Endodermal cell (in vitro differentiated cells): Measurements from ENCODE around the gene PCBP2. TPM values are rescaled to one million over a fixed set of nuclear protein-coding genes. Genes with fewer than 3 reads are reported as not detected.

Source experiments
- DNase-seq: peaks from one replicate; pipeline ENCODE4 v3.0.0-alpha.2; 2017
- H3K27ac ChIP-seq: 2 replicates; pipeline ENCODE4 v1.5.1; 2013; ENCODE audit warnings: mild to moderate bottlenecking, low read depth, low read length, moderate library complexity
- H3K27me3 ChIP-seq: 2 replicates; pipeline ENCODE4 v1.6.1; 2013; ENCODE audit warnings: mild to moderate bottlenecking, low read length, moderate library complexity; ENCODE audit not compliant: insufficient read depth, control insufficient read depth, poor library complexity, severe bottlenecking
- H3K36me3 ChIP-seq: 2 replicates; pipeline ENCODE4 v1.7.0; 2013; ENCODE audit warnings: mild to moderate bottlenecking, low read length, moderate library complexity; ENCODE audit not compliant: control insufficient read depth, insufficient read depth
- H3K4me1 ChIP-seq: one replicate; pipeline ENCODE4 v1.7.0; 2013; ENCODE audit warnings: low read length; ENCODE audit not compliant: control insufficient read depth, insufficient read depth
- H3K4me3 ChIP-seq: 2 replicates; pipeline ENCODE4 v1.5.1; 2013; ENCODE audit warnings: mild to moderate bottlenecking, low read length, moderate library complexity
- H3K9ac ChIP-seq: 2 replicates; pipeline ENCODE4 v1.6.1; 2013; ENCODE audit warnings: mild to moderate bottlenecking, low read length, moderate library complexity; ENCODE audit not compliant: poor library complexity, severe bottlenecking; ENCODE audit errors: extremely low read depth
- H3K9me3 ChIP-seq: 2 replicates; pipeline ENCODE4 v1.6.1; 2013; ENCODE audit warnings: mild to moderate bottlenecking, low read length, moderate library complexity; ENCODE audit not compliant: control insufficient read depth
- H3K27ac Mint-ChIP-seq: 2 replicates; pipeline ENCODE4 v1.8.0; 2020; ENCODE audit warnings: mixed read lengths
- H3K27me3 Mint-ChIP-seq: 2 replicates; pipeline ENCODE4 v1.8.0; 2021; ENCODE audit warnings: mild to moderate bottlenecking, mixed read lengths; ENCODE audit not compliant: insufficient read depth
- H3K36me3 Mint-ChIP-seq: 2 replicates; pipeline ENCODE4 v1.8.0; 2020; ENCODE audit warnings: low read depth, mixed read lengths
- H3K4me1 Mint-ChIP-seq: 2 replicates; pipeline ENCODE4 v1.8.0; 2020; ENCODE audit warnings: mixed read lengths
- H3K4me3 Mint-ChIP-seq: 2 replicates; pipeline ENCODE4 v1.8.0; 2020; ENCODE audit warnings: mild to moderate bottlenecking, moderate library complexity, mixed read lengths
- H3K9me3 Mint-ChIP-seq: 2 replicates; pipeline ENCODE4 v1.8.0; 2020; ENCODE audit warnings: mild to moderate bottlenecking, mixed read lengths
- CTCF ChIP-seq: fragments of 200-600 bp; sonication (generic); conservative IDR thresholded peaks from 2 replicates; pipeline ENCODE4 v1.5.0; 2021; ENCODE audit warnings: antibody characterized with exemption, mild to moderate bottlenecking
- WGBS, 2 experiments: methylation state at CpG; one replicate each; pipeline versions ENCODE4 v1.1.5 to v1.1.7; 2013; ENCODE audit warnings: missing lambda C conversion rate in 2 of 2, mixed read lengths in 1 of 2; ENCODE audit not compliant: insufficient coverage in 1 of 2, insufficient read length in 1 of 2; 5-methylcytosine and 5-hydroxymethylcytosine counted together
- total RNA-seq, 2 donors: library from RNA; stranded (reverse); fragmentation: NEBNext Ultra II Directional in 1 of 2; extraction: Animal tissue kit (Norgen Biotek cat#: 25700) in 1 of 2; gene quantifications; 2 replicates in 1 of 2; 3 replicates in 1 of 2; pipeline ENCODE4 v1.2.1, GENCODE V29; 2021

Gene PCBP2
- total RNA-seq, 2 donors from 2014 or later: 1,281 to 1,338 TPM

- no peaks in the 10 kb centered on the region for H3K36me3 ChIP-seq
- H3K27ac ChIP-seq: no peak overlapping the region
- H3K9me3 ChIP-seq: no peaks in the 10 kb centered on the region
- H3K27me3 ChIP-seq: no peaks in the 10 kb centered on the region
- H3K4me3 ChIP-seq: no peak overlapping the region
- peak; percentile 43 for DNase-seq
- Mint-ChIP-seq H3K36me3 (no peaks in the 10 kb centered on the region), H3K27ac (no peak overlapping the region), H3K4me1 (peaks cover 44% of the 10 kb centered on the region), H3K27me3 (peaks cover 2% of the 10 kb centered on the region), H3K4me3 (no peak overlapping the region), H3K9me3 (no peaks in the 10 kb centered on the region)
- no peak overlapping the region for H3K9ac ChIP-seq
- TF ChIP-seq CTCF: no peak
- H3K4me1 ChIP-seq: peaks cover 23% of the 10 kb centered on the region
- WGBS, 2 experiments: 93 to 96% methylated on average over 2 to 3 of the region's 3 CpGs
Measured at GRCh38 chr12:53497461-53497860, 45.6 kb downstream of the PCBP2 start.

DNA sequence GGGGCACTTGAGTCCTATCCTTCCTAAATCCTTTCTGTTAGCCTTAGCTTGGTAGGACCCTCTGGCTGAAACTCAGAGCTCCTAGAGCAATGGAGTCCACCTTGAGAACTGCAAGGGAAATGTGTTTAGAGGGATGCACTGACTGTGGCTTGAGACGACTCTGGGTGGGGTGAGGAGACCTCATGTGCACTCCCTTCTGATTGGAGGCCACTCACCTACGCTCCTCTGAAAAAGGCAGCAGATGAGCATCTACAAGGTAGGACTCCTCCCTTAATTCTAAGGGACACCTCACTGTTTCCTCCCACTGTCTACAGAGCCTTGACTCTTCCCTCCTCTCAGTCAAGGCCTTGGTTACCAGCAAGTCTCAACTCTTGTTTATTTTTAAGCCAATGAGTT lies 46.3 kb downstream of the PCBP2 start:
- WGBS, 2 experiments: 84% methylated on average over 2 of the region's 2 CpGs; no CpG with 5 or more reads in 1 of the 2 experiments
- Mint-ChIP-seq H3K4me1 (peaks cover 43% of the 10 kb centered on the region), H3K4me3 (peak overlapping the region; percentile 79), H3K27me3 (peaks cover 2% of the 10 kb centered on the region), H3K27ac (no peak overlapping the region), H3K9me3 (no peaks in the 10 kb centered on the region), H3K36me3 (no peaks in the 10 kb centered on the region)
- no peak overlapping the region for H3K9ac ChIP-seq
- no peak for TF ChIP-seq CTCF
- DNase-seq: no peak
- no peak overlapping the region for H3K4me3 ChIP-seq
- peaks cover 23% of the 10 kb centered on the region for H3K4me1 ChIP-seq
- no peaks in the 10 kb centered on the region for H3K9me3 ChIP-seq
- H3K36me3 ChIP-seq: peaks cover 4% of the 10 kb centered on the region
- no peaks in the 10 kb centered on the region for H3K27me3 ChIP-seq
- no peak overlapping the region for H3K27ac ChIP-seq

DNA sequence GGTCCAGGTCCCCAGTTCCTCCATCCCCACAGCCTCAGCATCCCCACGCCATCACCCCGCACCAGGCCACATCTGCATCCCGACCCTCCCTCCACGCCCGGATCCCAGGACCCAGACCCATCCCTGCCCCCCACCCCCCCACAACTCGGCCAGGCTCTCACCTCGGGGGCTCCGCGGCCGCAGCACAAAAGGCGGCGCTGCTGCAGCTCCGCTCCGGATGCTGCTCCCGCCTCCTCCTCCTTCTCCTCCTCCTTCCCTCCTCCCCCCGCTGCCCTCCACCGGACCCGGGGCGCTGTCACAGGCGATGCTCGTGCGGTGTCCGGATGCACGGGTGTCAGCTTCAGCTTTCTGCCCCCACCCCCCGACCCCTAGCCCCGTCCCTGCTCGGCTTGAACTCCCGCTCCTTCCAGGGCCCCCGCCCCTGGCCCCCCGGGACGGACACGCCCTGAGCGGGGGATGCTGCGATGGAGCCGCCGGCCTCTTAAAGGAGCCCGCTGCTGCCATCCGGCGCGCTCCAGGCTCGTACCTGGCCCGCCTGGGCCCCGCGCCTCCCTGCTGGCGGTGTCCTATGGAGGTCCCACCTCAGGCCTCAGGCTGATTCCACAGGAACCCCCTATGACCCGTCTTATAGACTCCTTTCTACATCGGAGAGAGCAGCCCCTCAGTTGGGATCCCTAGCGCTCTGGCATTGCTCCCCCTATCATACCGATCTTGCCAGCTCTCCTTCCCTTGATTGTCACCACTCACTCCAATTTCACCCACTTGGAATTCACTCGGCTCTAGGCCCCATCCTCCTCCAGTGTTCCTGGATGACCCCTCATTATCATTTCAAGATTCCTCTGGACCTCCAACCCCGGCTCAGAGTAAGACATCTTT lies 47.6 kb downstream of the PCBP2 start, which contains the start of gene MAP3K12:
Gene MAP3K12, minus strand, starts transcription at position 193 of the 876 bp plus-strand sequence. CDS start 12,067 bp downstream, outside the sequence.
- Mint-ChIP-seq H3K9me3 (no peaks in the 10 kb centered on the region), H3K4me1 (peaks cover 30% of the 10 kb centered on the region)

More for the DNA sequence above, 47.6 kb downstream of the PCBP2 start, which contains the start of gene MAP3K12:
- H3K4me3 ChIP-seq: peak within 1 kb of the TSS; percentile 85
- peak; percentile 93 for DNase-seq
- peak within 1 kb of the TSS; percentile 73 for H3K27ac ChIP-seq
- peak within 1 kb of the TSS; percentile 99 for H3K27ac Mint-ChIP-seq
- H3K36me3 Mint-ChIP-seq: peaks cover 10% of the 10 kb centered on the region
- peak within 1 kb of the TSS; percentile 88 for H3K9ac ChIP-seq
- H3K4me1 ChIP-seq: peaks cover 16% of the 10 kb centered on the region
- peaks cover 2% of the 10 kb centered on the region for H3K27me3 Mint-ChIP-seq
- 2 to 7% methylated on average over 8 to 51 of the region's 51 CpGs for WGBS, 2 experiments
- H3K36me3 ChIP-seq: peaks cover 16% of the 10 kb centered on the region
- H3K4me3 Mint-ChIP-seq: peak within 1 kb of the TSS; percentile 79
- H3K9me3 ChIP-seq: no peaks in the 10 kb centered on the region
- no peaks in the 10 kb centered on the region for H3K27me3 ChIP-seq
- no peak for TF ChIP-seq CTCF
